Gastroesophageal sphincter (tissue), 3 donors: Measurements from ENCODE around the gene GMEB2.

Experiments used
- CTCF ChIP-seq, 4 experiments: fragments of 200-600 bp in 2 of 4; fragments of 450-650 bp in 2 of 4; sonication (generic) in 1 of 4; IDR thresholded peaks; one replicate each; pipeline ENCODE4 v1.5.1; 2017 to 2019; ENCODE audit warnings: antibody characterized with exemption in 4 of 4, mild to moderate bottlenecking in 2 of 4, moderate library complexity in 2 of 4
- EP300 ChIP-seq: sonication (generic); formaldehyde crosslinking; IDR thresholded peaks from one replicate; pipeline ENCODE4 v1.6.1; 2017; ENCODE audit warnings: antibody characterized with exemption, mild to moderate bottlenecking
- POLR2A ChIP-seq, 2 donors: fragments of 450-650 bp; IDR thresholded peaks; one replicate each; pipeline ENCODE4 v1.6.1; 2017; ENCODE audit warnings: antibody characterized with exemption in 2 of 2, mild to moderate bottlenecking in 2 of 2, moderate library complexity in 1 of 2

GRCh38 chr20:63565699-63566335, 61.1 kb downstream of the GMEB2 start:
- TF ChIP-seq CTCF (IDR thresholded peaks at IDR 0.05) (no peak), EP300 (no peak), POLR2A (IDR thresholded peaks at IDR 0.05) (no peak)
